Measurements from ENCODE around the gene QSOX1.

- TF ChIP-seq POLR2AphosphoS5 (IDR thresholded peaks at IDR 0.05; ENCODE audit: borderline replicate concordance, low read depth, low read length) (no peak), EZH2 (IDR thresholded peaks at IDR 0.05) (no peak)
These were observed 58.9 kb downstream of the QSOX1 start for GRCh38 chr1:180213401-180214170.

Measured in SK-N-MC (cell line).